ENCODE results near the gene CACNA1F. TPM values are rescaled to one million over a fixed set of nuclear protein-coding genes. Genes with fewer than 3 reads are reported as not detected.
"Not testable (repeated sequence)": the region's sequence is repeated elsewhere in the genome, so short reads cannot be mapped to it uniquely, and the experiment has no call there.

Gene CACNA1F
- total RNA-seq, 1 donor from 2014 or later, result under 0.01 TPM

- not testable (repeated sequence) for DNase-seq
Measured at GRCh38 chrX:49173544-49173943, 59.6 kb downstream of the CACNA1F start.

- DNase-seq, result peak; percentile 47
Measured at GRCh38 chrX:49172280-49172780, 60.8 kb downstream of the CACNA1F start.

DNA sequence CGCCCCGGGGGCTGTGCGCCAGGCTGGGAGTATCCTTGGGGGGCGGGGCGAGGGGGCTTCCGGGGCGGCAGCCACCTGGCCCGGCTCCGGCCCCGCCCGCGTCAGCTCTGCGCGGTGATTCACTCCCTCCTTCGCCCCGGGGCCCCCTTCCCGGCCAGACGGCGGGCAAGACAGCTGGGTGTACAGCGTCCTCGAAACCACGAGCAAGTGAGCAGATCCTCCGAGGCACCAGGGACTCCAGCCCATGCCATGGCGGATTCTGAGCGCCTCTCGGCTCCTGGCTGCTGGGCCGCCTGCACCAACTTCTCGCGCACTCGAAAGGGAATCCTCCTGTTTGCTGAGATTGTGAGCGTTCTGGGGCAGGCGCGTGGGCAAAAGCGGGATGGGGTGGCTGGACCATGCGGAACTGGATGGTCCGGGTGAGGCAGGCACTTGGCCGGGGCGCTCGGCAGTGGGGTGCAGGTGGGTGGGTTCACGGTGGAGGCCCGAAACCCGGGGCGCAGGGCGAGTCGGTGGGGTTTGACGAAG, 61.3 kb downstream of the CACNA1F start, which contains the start of gene PLP2:
Gene PLP2, plus strand, starts transcription at position 147 of the 528 bp plus-strand sequence. Its CDS starts 103 bp downstream, at position 250.
- DNase-seq, result peak; percentile 56

DNA sequence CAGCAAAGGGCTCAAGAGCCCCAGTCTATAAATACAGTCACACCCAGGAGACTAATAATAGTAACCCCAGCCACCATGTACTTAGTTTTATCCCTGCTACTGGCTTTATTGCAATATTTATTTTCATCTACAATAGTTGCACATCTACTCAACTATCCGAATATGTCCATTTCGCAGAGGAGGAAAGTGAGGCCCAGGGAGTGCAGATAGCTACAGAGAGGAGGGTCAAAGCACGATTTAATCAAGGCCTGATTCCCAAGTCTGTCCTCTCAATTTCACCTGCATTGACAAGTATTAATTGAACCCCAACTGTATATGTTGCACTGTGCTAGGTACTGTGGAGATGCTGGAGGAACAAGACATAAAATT, 65.4 kb downstream of the CACNA1F start:
- DNase-seq, result no peak

DNA sequence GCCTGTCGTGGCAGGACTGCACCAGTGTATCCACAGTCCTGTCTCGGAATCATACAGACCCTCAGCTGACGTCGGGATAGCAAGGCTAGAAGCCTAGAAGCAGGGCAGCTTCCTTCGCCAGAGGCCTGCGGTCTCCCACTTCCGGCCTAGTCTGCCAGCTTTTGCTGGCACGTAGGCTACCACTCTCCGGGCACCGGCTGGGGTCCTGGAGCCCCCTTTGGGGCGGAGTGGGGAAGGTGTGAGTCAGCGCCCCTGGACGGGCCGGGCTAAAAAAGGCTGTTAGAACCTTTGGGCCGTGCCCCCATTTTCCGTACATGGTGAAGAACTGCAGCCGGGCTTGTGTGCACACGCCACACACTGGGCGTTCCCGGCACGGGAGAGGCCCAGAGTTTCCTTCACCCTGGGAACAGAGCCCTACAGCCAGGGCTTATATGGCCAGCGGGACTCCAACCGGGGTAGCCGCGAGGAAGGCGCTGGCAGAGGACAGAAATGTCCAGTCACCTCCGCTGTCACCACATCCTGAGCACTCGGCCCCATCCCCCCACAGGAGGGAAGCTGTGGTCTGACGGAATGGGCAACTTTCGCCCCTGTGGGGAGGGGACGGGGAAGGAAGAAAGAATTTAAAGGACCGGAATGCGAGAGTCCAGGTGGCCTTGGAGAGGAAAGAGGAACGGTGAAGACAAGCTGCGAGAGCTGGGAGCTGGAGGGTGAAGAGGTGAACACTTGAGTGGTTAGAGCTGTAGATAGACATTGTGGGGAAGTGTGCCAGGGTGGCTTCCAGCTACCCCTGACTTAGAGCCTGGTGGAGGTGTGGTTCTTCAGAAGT, 66.0 kb downstream of the CACNA1F start:
- peak; percentile 63 for DNase-seq

DNA sequence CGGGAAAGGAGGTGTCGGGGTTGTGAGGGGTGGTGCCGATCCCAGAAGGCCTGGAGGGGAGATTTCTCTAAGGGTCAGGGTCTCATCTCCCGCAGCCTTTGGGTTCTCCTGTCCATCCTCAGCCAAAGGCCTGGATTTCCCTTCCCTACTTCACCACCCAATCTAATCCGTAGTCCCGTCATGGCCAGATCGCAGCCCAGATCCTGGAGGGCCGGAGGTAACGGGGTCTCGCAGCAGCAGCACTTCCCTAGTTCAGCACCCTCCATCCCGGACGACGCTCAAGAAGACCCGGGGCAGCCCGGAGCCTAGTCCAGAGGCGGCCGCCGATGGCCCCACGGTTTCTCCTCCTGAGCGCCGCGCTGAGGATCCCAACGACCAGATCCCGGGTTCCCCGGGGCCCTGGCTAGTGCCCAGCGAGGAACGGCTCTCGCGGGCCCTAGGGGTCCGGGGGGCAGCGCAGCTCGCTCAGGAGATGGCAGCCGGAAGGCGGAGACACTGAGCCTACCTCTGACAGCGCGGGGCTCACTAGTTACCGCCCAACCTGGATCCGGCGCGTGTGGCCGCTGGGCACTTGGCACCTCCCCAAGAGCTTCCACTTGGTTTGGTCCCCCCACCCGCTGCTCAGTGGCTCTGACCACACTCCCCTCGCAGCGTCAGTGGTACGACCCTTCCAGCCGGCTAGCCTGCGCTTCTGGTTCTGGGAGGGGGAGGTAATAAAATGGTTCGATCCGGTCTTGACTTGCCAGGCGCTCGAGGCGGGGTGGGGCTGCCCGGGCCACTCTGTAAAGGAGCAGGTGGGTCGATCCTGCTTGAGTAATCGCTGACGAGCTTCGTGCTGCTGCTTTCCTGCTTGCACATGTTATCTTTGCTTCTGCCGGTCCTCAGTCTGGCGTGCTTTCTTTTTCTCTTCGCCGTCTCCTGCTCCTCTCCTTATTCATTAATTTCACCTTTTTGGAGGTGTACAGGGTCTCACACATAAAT, 66.9 kb downstream of the CACNA1F start:
- peak; percentile 88 for DNase-seq

- DNase-seq, result no peak
Measured at GRCh38 chrX:49164589-49165360, 68.4 kb downstream of the CACNA1F start.

DNA sequence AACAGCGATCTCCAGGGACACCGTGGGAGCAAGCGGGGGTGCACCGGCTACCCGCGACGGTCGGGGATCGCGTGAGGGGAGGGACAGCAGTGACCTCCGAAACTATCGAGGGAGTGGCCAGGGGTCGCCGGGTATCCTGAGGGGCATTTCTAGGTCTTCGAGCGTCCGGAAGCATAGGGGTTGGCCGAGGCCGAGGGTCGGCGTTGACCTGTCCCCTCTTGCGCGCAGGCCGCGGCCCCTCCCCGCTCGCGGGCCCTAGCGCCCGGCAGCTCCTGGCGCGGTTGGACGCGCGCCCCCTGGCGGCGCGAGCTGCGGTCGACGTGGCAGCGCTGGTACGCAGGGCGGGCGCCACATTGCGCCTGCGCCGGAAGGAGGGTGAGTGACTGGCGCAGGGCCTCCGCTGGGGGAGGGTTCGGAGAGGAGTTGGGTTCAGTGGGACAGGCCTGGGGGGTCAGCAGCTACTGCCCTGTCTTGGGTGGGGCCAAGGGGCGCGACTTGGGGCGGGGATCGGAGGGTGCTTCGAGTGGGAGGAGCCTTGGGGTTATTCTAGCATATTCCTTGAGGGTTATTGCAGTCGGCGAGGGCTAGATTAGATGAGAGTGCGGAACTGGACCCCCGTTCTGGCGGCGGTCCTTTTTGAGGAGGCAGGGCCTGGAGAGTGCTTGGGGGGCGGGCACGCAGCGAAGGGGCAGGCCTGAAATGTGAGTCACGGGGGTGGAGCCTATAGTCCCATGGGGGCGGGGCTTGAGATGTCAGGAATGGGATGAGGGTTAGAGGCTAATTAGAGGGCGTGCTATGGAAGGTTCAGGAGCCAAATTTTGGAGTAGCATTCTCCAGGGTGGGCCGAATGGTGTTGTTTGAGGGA, 69.4 kb downstream of the CACNA1F start:
- DNase-seq, result peak; percentile 88

GRCh38 chrX:49162620-49163019, 70.5 kb downstream of the CACNA1F start, which contains the start of gene MAGIX:
Gene MAGIX (plus strand): TSS chrX:49162758. CDS start chrX:49162890, 132 bp downstream.
- DNase-seq, result no peak

- DNase-seq, result no peak
Measured at GRCh38 chrX:49161632-49162031, 71.5 kb downstream of the CACNA1F start.

DNA sequence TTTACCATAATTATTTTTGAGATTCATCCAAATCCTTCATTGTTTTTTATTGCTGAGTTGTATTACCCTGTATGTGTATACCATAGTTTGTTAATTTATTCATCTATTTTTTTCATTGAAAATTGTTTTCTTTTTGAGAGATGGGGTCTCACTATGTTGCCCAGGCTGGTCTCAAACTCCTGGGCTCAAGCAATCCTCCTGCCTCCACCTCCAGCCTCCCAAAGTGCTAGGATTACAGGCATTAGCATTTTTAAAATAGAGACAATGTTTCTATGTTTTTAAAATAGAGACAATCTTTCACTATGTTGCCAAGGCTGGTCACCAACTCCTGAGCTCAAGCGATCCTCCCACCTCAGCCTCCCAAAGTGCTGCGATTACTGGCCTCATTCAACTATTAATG, 72.2 kb downstream of the CACNA1F start:
- DNase-seq, result no peak

GRCh38 chrX:49157194-49157593, 75.9 kb downstream of the CACNA1F start:
- no peak for DNase-seq

DNA sequence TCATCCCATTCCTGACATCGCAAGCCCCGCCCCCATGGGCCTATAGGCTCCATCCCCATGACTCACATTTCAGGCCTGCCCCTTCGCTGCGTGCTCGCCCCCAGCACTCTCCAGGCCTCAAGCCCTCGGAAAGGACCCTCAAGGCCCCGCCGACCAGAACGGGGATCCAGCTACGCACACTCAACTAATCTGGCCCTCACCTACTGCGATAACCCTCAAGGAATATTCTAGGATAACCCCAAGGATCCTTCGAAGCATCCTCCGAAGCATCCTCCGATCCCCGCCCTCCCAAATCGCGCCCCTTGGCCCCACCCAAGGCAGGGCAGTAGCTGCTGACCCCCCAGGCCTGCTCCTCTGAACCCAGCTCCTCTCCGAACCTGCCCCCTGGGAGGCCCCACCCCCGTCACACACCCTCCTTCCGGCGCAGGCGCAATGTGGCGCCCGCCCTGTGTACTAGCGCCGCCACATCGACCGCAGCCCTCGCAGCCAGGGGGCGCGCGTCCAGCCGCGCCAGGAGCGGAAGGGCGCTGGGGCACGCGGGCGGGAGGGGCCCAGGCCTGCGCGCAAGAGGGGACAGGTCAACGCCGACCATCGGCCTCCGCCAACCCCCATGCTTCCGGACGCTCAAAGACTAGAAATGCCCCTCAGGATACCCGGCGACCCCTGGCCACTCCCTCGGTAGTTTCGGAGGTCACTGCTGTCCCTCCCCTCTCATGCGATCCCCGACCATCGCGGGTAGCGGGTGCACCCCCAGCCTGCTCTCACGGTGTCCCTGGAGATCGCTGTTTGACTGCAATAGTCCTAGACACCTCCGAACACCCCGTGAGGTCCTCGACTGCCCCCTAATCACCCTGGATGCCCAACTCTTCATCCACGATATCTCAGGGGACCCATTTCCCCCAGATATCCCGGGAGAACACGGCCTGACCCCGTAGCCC, 77.0 kb downstream of the CACNA1F start:
- peak; percentile 88 for DNase-seq

GRCh38 chrX:49155243-49155899, 77.8 kb downstream of the CACNA1F start:
- peak; percentile 78 for DNase-seq

Other genes starting within 250 kb of the CACNA1F start
- 29.7 and 30.8 TPM in 2 replicates for gene GRIPAP1, start 231.1 kb downstream of the CACNA1F start, total RNA-seq
- gene TFE3, start 190.0 kb downstream of the CACNA1F start, total RNA-seq, result 22.8 and 32.2 TPM in 2 replicates
- gene CCDC120, start 174.3 kb downstream of the CACNA1F start, total RNA-seq, result 0.85 and 1.4 TPM in 2 replicates
- gene PRAF2, start 159.3 kb downstream of the CACNA1F start, total RNA-seq, result 2.7 and 5.5 TPM in 2 replicates
- 26.2 and 27.9 TPM in 2 replicates for gene WDR45, start 153.5 kb downstream of the CACNA1F start, total RNA-seq
- gene GPKOW, start 109.6 kb downstream of the CACNA1F start, total RNA-seq, result 24.5 and 27.2 TPM in 2 replicates
- 0.68 and 0.84 TPM in 2 replicates for gene MAGIX, start 70.6 kb downstream of the CACNA1F start, total RNA-seq
- 2.6 and 13.1 TPM in 2 replicates for gene PLP2, start 61.4 kb downstream of the CACNA1F start, total RNA-seq
- 9.4 and 9.7 TPM in 2 replicates for gene PRICKLE3, start 47.0 kb downstream of the CACNA1F start, total RNA-seq
- 0.14 and 0.34 TPM in 2 replicates for gene SYP, start 33.1 kb downstream of the CACNA1F start, total RNA-seq
- 9.7 and 12.2 TPM in 2 replicates for gene CCDC22, start 2.1 kb upstream of the CACNA1F start, total RNA-seq
- 0.17 TPM in 1 of 2 replicates, not detected in the other for gene FOXP3, start 31.4 kb upstream of the CACNA1F start, total RNA-seq
- 1.8 and 3.7 TPM in 2 replicates for gene PPP1R3F, start 36.5 kb upstream of the CACNA1F start, total RNA-seq
- gene GAGE10, start 70.3 kb upstream of the CACNA1F start, total RNA-seq, result not detected in 2 replicates
- not detected in 2 replicates for gene GAGE12J, start 88.7 kb upstream of the CACNA1F start, total RNA-seq
- not detected in 2 replicates for gene GAGE13, start 98.2 kb upstream of the CACNA1F start, total RNA-seq

Measured in dermis blood vessel endothelial cell (primary cell).